Kidney epithelial cell (primary cell): ENCODE results near the gene B4GALT5. TPM values are rescaled to one million over a fixed set of nuclear protein-coding genes. Genes with fewer than 3 reads are reported as not detected.

Experiments
- DNase-seq: peaks from one replicate; pipeline ENCODE4 v3.0.0-alpha.2; 2010; ENCODE audit warnings: low read depth
- H3K27me3 ChIP-seq: 2 replicates; pipeline ENCODE4 v1.6.0; 2011; ENCODE audit warnings: low read length; ENCODE audit not compliant: control insufficient read depth, insufficient read depth
- H3K36me3 ChIP-seq: 2 replicates; pipeline ENCODE4 v1.5.1; 2011; ENCODE audit warnings: low read length; ENCODE audit not compliant: control insufficient read depth, insufficient read depth
- H3K4me3 ChIP-seq: 2 replicates; pipeline ENCODE4 v1.5.1; 2011; ENCODE audit warnings: low read depth, mild to moderate bottlenecking, control low read depth, low read length
- CTCF ChIP-seq: IDR thresholded peaks from 2 replicates; pipeline ENCODE4 v1.5.1; 2011; ENCODE audit warnings: mild to moderate bottlenecking, moderate library complexity, low read length, control low read depth, inconsistent platforms; ENCODE audit not compliant: insufficient read depth, poor library complexity, severe bottlenecking
- total RNA-seq: library from RNA; depleted of rRNA; stranded (reverse); fragments of >200 nt; gene quantifications from 2 replicates; pipeline ENCODE4 v1.2.3, GENCODE V29; 2015

Gene B4GALT5
- total RNA-seq, 1 donor from 2014 or later: 67.6 TPM

GRCh38 chr20:49691818-49692568 is 21.7 kb downstream of the B4GALT5 start:
- H3K27me3 ChIP-seq: no peaks in the 10 kb centered on the region
- DNase-seq: no peak

GRCh38 chr20:49690899-49691620 is 22.6 kb downstream of the B4GALT5 start:
- no peak overlapping the region for H3K4me3 ChIP-seq
- DNase-seq: no peak
- no peak for TF ChIP-seq CTCF
- H3K27me3 ChIP-seq: no peaks in the 10 kb centered on the region
- no peaks in the 10 kb centered on the region for H3K36me3 ChIP-seq

More at GRCh38 chr20:49691818-49692568, 21.7 kb downstream of the B4GALT5 start:
- no peak for TF ChIP-seq CTCF
- Histone ChIP-seq H3K36me3 (no peaks in the 10 kb centered on the region), H3K4me3 (no peak overlapping the region)

- Histone ChIP-seq H3K4me3 (no peak overlapping the region), H3K36me3 (no peaks in the 10 kb centered on the region), H3K27me3 (no peaks in the 10 kb centered on the region)
- no peak for TF ChIP-seq CTCF
- DNase-seq: no peak
Measured at GRCh38 chr20:49687595-49688567, 25.8 kb downstream of the B4GALT5 start.

GRCh38 chr20:49685809-49686208 is 27.9 kb downstream of the B4GALT5 start:
- H3K36me3 ChIP-seq: no peaks in the 10 kb centered on the region
- H3K27me3 ChIP-seq: no peaks in the 10 kb centered on the region
- DNase-seq: no peak
- H3K4me3 ChIP-seq: no peak overlapping the region
- no peak for TF ChIP-seq CTCF

GRCh38 chr20:49685161-49685601 is 28.5 kb downstream of the B4GALT5 start:
- no peak for TF ChIP-seq CTCF
- no peak overlapping the region for H3K4me3 ChIP-seq
- no peak for DNase-seq
- H3K27me3 ChIP-seq: no peaks in the 10 kb centered on the region
- H3K36me3 ChIP-seq: no peaks in the 10 kb centered on the region
